Naive B cell (primary cell): ENCODE data around the gene GPX6. TPM values are rescaled to one million over a fixed set of nuclear protein-coding genes. Genes with fewer than 3 reads are reported as not detected.
"Not testable (repeated sequence)": the region's sequence is repeated elsewhere in the genome, so short reads cannot be mapped to it uniquely, and the experiment has no call there.

Experiments
- ATAC-seq, 2 donors: fragments of 150-1000 bp; cut with Tn5 transposase; 2 replicates each; pipeline ENCODE4 v1.10.0; 2021; ENCODE audit warnings: low read depth in 2 of 2, mild to moderate bottlenecking in 2 of 2, moderate library complexity in 2 of 2
- DNase-seq: peaks from one replicate; pipeline ENCODE4 v3.0.0; 2022
- H3K27ac Mint-ChIP-seq, 6 donors: one replicate each; pipeline ENCODE4 v1.8.0; 2020 to 2022; ENCODE audit warnings: mild to moderate bottlenecking in 6 of 6, mixed read lengths in 6 of 6, moderate library complexity in 5 of 6, inconsistent platforms in 2 of 6
- H3K27me3 Mint-ChIP-seq, 3 donors: one replicate each; pipeline ENCODE4 v1.8.0; 2021 to 2022; ENCODE audit warnings: mixed read lengths in 3 of 3, mild to moderate bottlenecking in 1 of 3
- H3K36me3 Mint-ChIP-seq, 2 donors: one replicate each; pipeline ENCODE4 v1.8.0; 2020 to 2022; ENCODE audit warnings: mixed read lengths in 2 of 2, inconsistent platforms in 1 of 2, mild to moderate bottlenecking in 1 of 2
- H3K4me1 Mint-ChIP-seq, 3 donors: one replicate each; pipeline ENCODE4 v1.8.0; 2020 to 2022; ENCODE audit warnings: mixed read lengths in 3 of 3, inconsistent platforms in 1 of 3, mild to moderate bottlenecking in 1 of 3, moderate library complexity in 1 of 3
- H3K4me3 Mint-ChIP-seq, 8 donors: one replicate each; pipeline ENCODE4 v1.8.0; 2020 to 2022; ENCODE audit warnings: mild to moderate bottlenecking in 8 of 8, mixed read lengths in 8 of 8, moderate library complexity in 8 of 8, inconsistent platforms in 2 of 8
- H3K9me3 Mint-ChIP-seq, 7 donors: one replicate each; pipeline ENCODE4 v1.8.0; 2020 to 2022; ENCODE audit warnings: mixed read lengths in 7 of 7, mild to moderate bottlenecking in 5 of 7, inconsistent platforms in 2 of 7, moderate library complexity in 1 of 7
- polyA plus RNA-seq, 6 donors: library from polyadenylated mRNA; unstranded; fragments of 300-500 nt; fragmentation: Illumina TruSeq; gene quantifications; one replicate each; pipeline ENCODE4 v1.2.3, GENCODE V29; 2021; ENCODE audit warnings: low read depth in 6 of 6

The GPX6 gene
- polyA plus RNA-seq, 6 donors from 2014 or later = not detected

DNA sequence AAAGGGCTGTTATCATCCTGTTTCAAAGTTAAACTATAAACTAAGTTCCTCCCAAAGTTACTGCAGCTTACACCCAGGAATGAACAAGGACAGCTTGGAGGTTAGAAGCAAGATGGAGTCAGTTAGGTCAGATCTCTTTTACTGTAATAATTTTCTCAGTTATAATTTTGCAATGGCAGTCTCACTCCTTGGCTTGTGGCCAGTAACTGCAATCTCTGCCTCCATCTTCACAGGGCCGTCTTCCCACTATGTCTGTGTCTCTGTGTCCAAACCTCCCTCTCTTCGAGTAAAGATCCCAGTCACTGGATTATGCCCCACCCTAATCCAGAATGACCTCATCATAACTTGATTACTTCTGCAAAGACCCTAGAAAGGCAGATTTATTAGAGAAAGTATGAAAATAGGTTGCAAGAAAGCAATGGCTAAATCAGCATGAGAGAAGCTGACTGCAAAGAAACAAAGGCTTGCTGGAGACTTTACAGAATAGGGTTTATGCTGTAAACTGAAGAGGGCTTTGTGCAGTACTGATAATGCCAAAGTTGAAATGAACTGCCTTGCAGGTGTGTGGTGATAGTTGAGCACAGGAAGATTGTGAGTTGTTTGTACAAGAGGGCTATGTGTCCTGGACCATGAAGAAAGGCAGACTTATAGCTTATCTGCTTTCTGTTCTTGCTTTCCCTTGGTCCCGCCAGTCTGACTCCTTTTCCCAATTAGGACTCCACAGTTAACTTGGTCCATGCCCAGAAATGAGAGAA, 28.4 kb downstream of the GPX6 start:
- H3K27me3 Mint-ChIP-seq = peaks cover 59 to 76% (median 72%) of the 10 kb centered on the region in 3 donors

GRCh38 chr6:28486533-28486932, 29.1 kb downstream of the GPX6 start:
- ATAC-seq (no peak), DNase-seq (no peak)
- peaks cover 0 to 9% of the 10 kb centered on the region in 2 donors for H3K36me3 Mint-ChIP-seq
- no peak overlapping the region for H3K4me3 Mint-ChIP-seq
- peaks cover 3 to 31% (median 6%) of the 10 kb centered on the region in 7 donors for H3K9me3 Mint-ChIP-seq
- H3K4me1 Mint-ChIP-seq = peaks cover 12 to 23% (median 17%) of the 10 kb centered on the region in 3 donors
- no peak overlapping the region for H3K27ac Mint-ChIP-seq
- peaks cover 58 to 76% (median 72%) of the 10 kb centered on the region in 3 donors for H3K27me3 Mint-ChIP-seq

More for the DNA sequence above, 28.4 kb downstream of the GPX6 start:
- peaks cover 17 to 23% (median 23%) of the 10 kb centered on the region in 3 donors for H3K4me1 Mint-ChIP-seq
- no peak overlapping the region for H3K4me3 Mint-ChIP-seq
- ATAC-seq (no peak), DNase-seq (no peak)
- H3K27ac Mint-ChIP-seq = no peak overlapping the region
- H3K36me3 Mint-ChIP-seq = peaks cover 0 to 9% of the 10 kb centered on the region in 2 donors
- peaks cover 3 to 26% (median 6%) of the 10 kb centered on the region in 7 donors for H3K9me3 Mint-ChIP-seq

DNA sequence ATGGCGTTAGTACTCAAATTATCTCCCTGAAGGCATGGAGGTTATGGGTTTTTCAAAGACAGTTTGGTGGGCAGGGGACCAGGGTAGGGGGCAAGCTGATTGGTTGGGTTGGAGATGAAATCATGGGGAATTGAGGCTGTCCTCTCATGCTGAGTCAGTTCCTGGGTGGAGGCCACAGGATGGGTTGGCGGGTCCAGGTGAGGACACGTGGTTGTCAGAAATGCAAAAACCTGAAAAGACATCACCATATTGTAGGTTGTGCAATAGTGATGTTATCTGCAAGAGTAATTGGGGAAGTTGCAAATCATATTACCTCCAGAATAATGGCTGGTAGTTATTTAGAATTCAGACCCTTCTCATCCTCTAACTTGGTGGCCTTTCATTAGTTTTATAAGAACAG, 30.1 kb downstream of the GPX6 start:
- H3K27me3 Mint-ChIP-seq = peaks cover 59 to 77% (median 76%) of the 10 kb centered on the region in 3 donors
- peaks cover 0 to 9% of the 10 kb centered on the region in 2 donors for H3K36me3 Mint-ChIP-seq
- peaks cover 9 to 16% (median 13%) of the 10 kb centered on the region in 3 donors for H3K4me1 Mint-ChIP-seq
- peaks cover 3 to 31% (median 6%) of the 10 kb centered on the region in 7 donors for H3K9me3 Mint-ChIP-seq
- ATAC-seq (no peak), DNase-seq (no peak)
- H3K27ac Mint-ChIP-seq = no peak overlapping the region
- H3K4me3 Mint-ChIP-seq = no peak overlapping the region

GRCh38 chr6:28480253-28480932, 35.2 kb downstream of the GPX6 start:
- Mint-ChIP-seq H3K36me3 (peaks cover 0 to 13% of the 10 kb centered on the region in 2 donors), H3K27me3 (peaks cover 59 to 75% (median 73%) of the 10 kb centered on the region in 3 donors), H3K9me3 (peaks cover 2 to 15% (median 8%) of the 10 kb centered on the region in 7 donors), H3K4me1 (peaks cover 0 to 4% (median 0%) of the 10 kb centered on the region in 3 donors), H3K27ac (no peak overlapping the region), H3K4me3 (peak overlapping the region in 1 of 8 donors; percentile 27)
- ATAC-seq (no peak), DNase-seq (no peak)

- Mint-ChIP-seq H3K36me3 (peaks cover 0 to 7% of the 10 kb centered on the region in 2 donors), H3K4me1 (peaks cover 0 to 4% (median 0%) of the 10 kb centered on the region in 3 donors), H3K4me3 (no peak overlapping the region), H3K27me3 (peaks cover 59 to 80% (median 72%) of the 10 kb centered on the region in 3 donors), H3K27ac (no peak overlapping the region), H3K9me3 (peaks cover 0 to 9% (median 5%) of the 10 kb centered on the region in 7 donors)
- ATAC-seq (no peak), DNase-seq (no peak)
These were observed 37.1 kb downstream of the GPX6 start for GRCh38 chr6:28478518-28478917.

DNA sequence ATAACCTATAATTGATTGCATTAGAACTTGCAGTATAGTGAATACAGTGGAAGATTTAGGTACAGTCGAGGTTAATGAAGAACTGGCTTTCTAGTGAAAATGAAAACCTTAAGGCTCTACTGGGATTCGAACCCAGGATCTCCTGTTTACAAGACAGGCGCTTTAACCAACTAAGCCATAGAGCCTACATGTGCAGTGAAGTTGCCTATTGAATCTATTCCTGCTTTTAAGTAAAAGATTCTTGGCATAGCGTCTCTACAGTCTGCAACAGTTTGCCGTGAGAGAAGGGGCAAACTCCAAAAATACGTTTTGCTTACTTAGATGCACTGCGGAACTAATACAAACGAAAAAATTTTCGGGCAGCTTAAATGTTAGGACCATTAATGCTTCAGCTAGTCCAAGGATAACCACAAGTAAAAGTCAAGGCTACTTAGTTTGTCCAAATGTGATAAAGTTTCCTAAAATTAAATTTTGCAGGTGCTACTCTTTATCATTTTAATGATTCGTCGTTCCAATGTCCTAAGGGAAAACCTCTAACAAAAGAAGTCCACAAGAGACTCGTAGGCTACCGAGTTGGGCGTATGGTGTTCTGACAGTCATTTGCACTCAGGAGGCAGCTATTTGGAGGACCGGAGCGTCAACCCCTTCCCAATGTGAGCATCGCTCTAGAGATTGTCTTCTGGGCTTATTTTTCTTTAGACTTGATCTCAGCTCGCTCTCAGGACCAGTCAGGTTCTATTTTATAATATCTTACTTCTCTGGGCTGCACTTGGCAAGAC, 41.0 kb downstream of the GPX6 start:
- Mint-ChIP-seq H3K27me3 (peaks cover 51 to 68% (median 63%) of the 10 kb centered on the region in 3 donors), H3K27ac (no peak overlapping the region), H3K36me3 (peaks cover 0 to 7% of the 10 kb centered on the region in 2 donors), H3K4me1 (peaks cover 0 to 4% (median 0%) of the 10 kb centered on the region in 3 donors), H3K4me3 (no peak overlapping the region), H3K9me3 (peaks cover 0 to 19% (median 10%) of the 10 kb centered on the region in 7 donors)
- ATAC-seq = no peak
- no peak for DNase-seq

DNA sequence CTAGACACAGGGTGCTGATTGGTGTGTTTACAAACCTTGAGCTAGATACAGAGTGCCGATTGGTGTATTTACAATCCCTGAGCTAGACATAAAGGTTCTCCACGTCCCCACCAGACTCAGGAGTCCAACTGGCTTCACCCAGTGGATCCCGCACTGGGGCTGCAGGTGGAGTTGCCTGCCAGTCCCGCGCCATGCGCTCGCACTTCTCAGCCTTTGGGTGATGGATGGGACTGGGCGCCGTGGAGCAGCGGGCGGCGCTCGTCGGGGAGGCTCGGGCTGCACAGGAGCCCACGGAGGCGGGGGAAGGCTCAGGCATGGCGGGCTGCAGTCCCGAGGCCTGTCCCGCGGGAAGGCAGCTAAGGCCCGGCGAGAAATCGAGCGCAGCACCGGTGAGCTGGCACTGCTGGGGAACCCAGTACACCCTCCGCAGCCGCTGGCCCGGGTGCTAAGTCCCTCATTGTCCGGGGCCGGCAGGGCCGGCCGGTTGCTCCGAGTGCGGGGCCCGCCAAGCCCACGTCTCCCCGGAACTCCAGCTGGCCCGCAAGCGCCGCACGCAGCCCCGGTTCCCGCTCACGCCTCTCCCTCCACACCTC, 46.3 kb downstream of the GPX6 start:
- not testable (repeated sequence) for H3K27ac Mint-ChIP-seq, DNase-seq, H3K36me3 Mint-ChIP-seq, H3K4me3 Mint-ChIP-seq, H3K4me1 Mint-ChIP-seq, ATAC-seq
- Mint-ChIP-seq H3K27me3 (peaks cover 40 to 64% (median 43%) of the 10 kb centered on the region in 3 donors), H3K9me3 (peaks cover 0 to 32% (median 12%) of the 10 kb centered on the region in 7 donors)

DNA sequence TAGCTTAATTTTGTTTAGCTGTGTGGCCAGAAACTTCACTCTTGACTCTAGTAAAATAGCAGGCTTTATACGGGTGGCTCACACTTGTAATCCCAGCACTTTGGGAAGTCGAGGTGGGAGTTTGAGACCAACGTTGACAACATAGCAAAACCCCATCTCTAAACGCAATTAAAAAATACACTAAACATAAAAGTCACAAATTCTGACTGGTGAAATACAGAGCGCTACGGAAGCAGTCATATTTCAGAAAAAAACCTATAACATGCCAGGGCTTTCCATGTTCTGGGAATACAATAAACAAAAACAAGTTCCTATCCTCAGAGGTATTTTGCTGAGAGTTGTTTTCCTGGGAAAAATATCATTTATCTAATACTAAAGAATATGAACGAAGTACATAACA, 47.5 kb downstream of the GPX6 start:
- ATAC-seq (no peak), DNase-seq (no peak)
- H3K27ac Mint-ChIP-seq = peak overlapping the region in 1 of 6 donors; percentile 58
- peaks cover 0 to 4% of the 10 kb centered on the region in 2 donors for H3K36me3 Mint-ChIP-seq
- peaks cover 0 to 32% (median 12%) of the 10 kb centered on the region in 7 donors for H3K9me3 Mint-ChIP-seq
- no peaks in the 10 kb centered on the region for H3K4me1 Mint-ChIP-seq
- no peak overlapping the region for H3K4me3 Mint-ChIP-seq
- H3K27me3 Mint-ChIP-seq = peaks cover 42 to 67% (median 46%) of the 10 kb centered on the region in 3 donors

DNA sequence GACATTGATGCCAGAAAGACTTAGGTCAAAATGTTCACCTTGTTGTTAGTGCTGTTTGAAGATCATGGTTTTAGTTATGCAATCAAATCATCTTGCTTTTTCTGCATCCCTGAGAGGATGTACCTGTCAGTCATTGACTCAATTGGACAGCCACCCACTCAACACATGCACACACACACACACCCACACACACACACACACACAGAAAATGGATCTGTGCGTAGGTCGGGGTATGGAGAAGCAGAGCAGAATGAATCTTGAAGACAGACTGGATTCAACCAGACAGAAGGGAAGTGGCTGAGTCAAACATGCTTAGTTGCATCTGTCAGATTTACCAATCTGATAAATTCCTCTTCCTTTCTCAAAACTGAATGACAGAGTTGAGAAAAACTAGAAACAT, 53.2 kb downstream of the GPX6 start:
- H3K4me1 Mint-ChIP-seq = no peaks in the 10 kb centered on the region
- no peak for DNase-seq
- peaks cover 0 to 2% (median 0%) of the 10 kb centered on the region in 7 donors for H3K9me3 Mint-ChIP-seq
- no peak overlapping the region for H3K27ac Mint-ChIP-seq
- H3K36me3 Mint-ChIP-seq = no peaks in the 10 kb centered on the region
- ATAC-seq = no peak
- H3K4me3 Mint-ChIP-seq = no peak overlapping the region
- peaks cover 55 to 69% (median 63%) of the 10 kb centered on the region in 3 donors for H3K27me3 Mint-ChIP-seq

- DNase-seq = no peak
- H3K4me3 Mint-ChIP-seq = no peak overlapping the region
- H3K27ac Mint-ChIP-seq = no peak overlapping the region
- H3K36me3 Mint-ChIP-seq = peaks cover 0 to 5% of the 10 kb centered on the region in 2 donors
- H3K9me3 Mint-ChIP-seq = peaks cover 0 to 8% (median 0%) of the 10 kb centered on the region in 7 donors
- no peak for ATAC-seq
- peaks cover 54 to 81% (median 60%) of the 10 kb centered on the region in 3 donors for H3K27me3 Mint-ChIP-seq
- no peaks in the 10 kb centered on the region for H3K4me1 Mint-ChIP-seq
These were observed 57.0 kb downstream of the GPX6 start for GRCh38 chr6:28458568-28458967.
